GM12878 (cell line): ENCODE results near the gene SPATA16.

Experiments
- BCL11A ChIP-seq: IDR thresholded peaks from 2 replicates; pipeline ENCODE4 v1.6.1; 2011; ENCODE audit warnings: low read depth, low read length
- BHLHE40 ChIP-seq, 2 experiments: fragments of 450-650 bp in 1 of 2; IDR thresholded peaks; 2 replicates each; pipeline ENCODE4 v1.6.1; 2011 to 2017; ENCODE audit warnings: low read depth in 2 of 2, borderline replicate concordance in 1 of 2, improper control_type of control experiment in 1 of 2, low read length in 1 of 2, mild to moderate bottlenecking in 1 of 2
- CEBPB ChIP-seq, 2 experiments: fragments of 150-350 bp in 1 of 2; IDR thresholded peaks; 2 replicates each; pipeline ENCODE4 v1.6.1; 2012 to 2014; ENCODE audit warnings: low read depth in 2 of 2, low read length in 2 of 2, borderline replicate concordance in 1 of 2, inconsistent platforms in 1 of 2
- IKZF1 ChIP-seq: fragments of 450-650 bp; conservative IDR thresholded peaks from 2 replicates; pipeline ENCODE4 v1.6.1; 2017; ENCODE audit warnings: antibody characterized with exemption, mild to moderate bottlenecking
- IRF3 ChIP-seq: fragments of 450-650 bp; IDR thresholded peaks from 2 replicates; pipeline ENCODE4 v1.6.1; 2014; ENCODE audit warnings: mild to moderate bottlenecking
- MTA3 ChIP-seq: IDR thresholded peaks from 2 replicates; pipeline ENCODE4 v1.6.1; 2012; ENCODE audit warnings: low read length, inconsistent platforms, borderline replicate concordance
- POLR2A ChIP-seq: IDR thresholded peaks from 2 replicates; pipeline ENCODE4 v1.6.1; 2011; ENCODE audit warnings: low read depth, mild to moderate bottlenecking, low read length
- POLR2AphosphoS2 ChIP-seq: IDR thresholded peaks from 2 replicates; pipeline ENCODE4 v1.6.1; 2011; ENCODE audit warnings: low read depth, mild to moderate bottlenecking, low read length, improper control_type of control experiment, moderate library complexity
- RFX5 ChIP-seq: IDR thresholded peaks from 2 replicates; pipeline ENCODE4 v1.6.1; 2011; ENCODE audit warnings: low read depth, low read length, improper control_type of control experiment
- SREBF2 ChIP-seq: IDR thresholded peaks from 2 replicates; pipeline ENCODE4 v1.6.1; 2012; ENCODE audit warnings: mild to moderate bottlenecking, low read length
- TARDBP ChIP-seq: IDR thresholded peaks from 2 replicates; pipeline ENCODE4 v1.6.1; 2016; ENCODE audit warnings: borderline replicate concordance
- TF ChIP-seq, protein P1 (sequence below), 3 experiments: IDR thresholded peaks in 2 of 3; conservative IDR thresholded peaks in 1 of 3; 2 replicates each; pipeline ENCODE4 v1.5.1; 2011; ENCODE audit warnings: low read depth in 3 of 3, low read length in 3 of 3, mild to moderate bottlenecking in 3 of 3, control low read depth in 2 of 3, moderate library complexity in 2 of 3, inconsistent platforms in 1 of 3, mixed read lengths in 1 of 3; ENCODE audit not compliant: control insufficient read depth in 2 of 3, insufficient read depth in 1 of 3; ENCODE audit errors: extremely low read depth in 1 of 3
- TF ChIP-seq, protein P2 (sequence below): IDR thresholded peaks from 2 replicates; pipeline ENCODE4 v1.6.1; 2012; ENCODE audit warnings: mild to moderate bottlenecking, low read depth, low read length
- TF ChIP-seq, protein P3 (sequence below): IDR thresholded peaks from 2 replicates; pipeline ENCODE4 v1.6.1; 2012; ENCODE audit warnings: low read depth, low read length, improper control_type of control experiment

DNA sequence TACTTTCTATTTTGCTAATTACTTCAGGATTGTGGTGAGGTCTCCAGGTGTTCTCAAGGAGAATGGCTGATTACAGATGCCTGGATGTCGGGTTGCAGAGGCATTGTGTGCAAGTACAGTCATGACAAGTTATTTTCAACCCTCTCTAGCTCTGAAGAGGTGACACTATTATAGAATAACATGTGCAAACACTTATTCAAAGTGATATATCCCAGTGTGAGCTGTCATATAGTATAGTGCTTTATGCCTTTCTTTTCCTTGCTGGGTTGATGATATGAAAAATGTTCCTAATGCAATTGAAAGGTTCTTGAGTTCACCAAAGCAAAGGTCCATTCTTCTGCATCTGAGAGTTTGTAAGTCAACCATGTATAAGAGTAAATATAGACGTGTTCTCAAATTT, 167.2 kb downstream of the SPATA16 start:
- TF ChIP-seq BCL11A (no peak), POLR2A (no peak), SREBF2 (no peak), BHLHE40 (IDR thresholded peaks at IDR 0.05; ENCODE audit: borderline replicate concordance in 1 of 2, low read depth in 2 of 2, low read length in 1 of 2) (no peak), RFX5 (no peak), MTA3 (no peak), IKZF1 (no peak), CEBPB (IDR thresholded peaks at IDR 0.05; ENCODE audit: borderline replicate concordance in 1 of 2, low read depth in 2 of 2, low read length in 2 of 2) (no peak), IRF3 (no peak), POLR2AphosphoS2 (no peak), TARDBP (no peak)
- TF ChIP-seq, protein P1, sequence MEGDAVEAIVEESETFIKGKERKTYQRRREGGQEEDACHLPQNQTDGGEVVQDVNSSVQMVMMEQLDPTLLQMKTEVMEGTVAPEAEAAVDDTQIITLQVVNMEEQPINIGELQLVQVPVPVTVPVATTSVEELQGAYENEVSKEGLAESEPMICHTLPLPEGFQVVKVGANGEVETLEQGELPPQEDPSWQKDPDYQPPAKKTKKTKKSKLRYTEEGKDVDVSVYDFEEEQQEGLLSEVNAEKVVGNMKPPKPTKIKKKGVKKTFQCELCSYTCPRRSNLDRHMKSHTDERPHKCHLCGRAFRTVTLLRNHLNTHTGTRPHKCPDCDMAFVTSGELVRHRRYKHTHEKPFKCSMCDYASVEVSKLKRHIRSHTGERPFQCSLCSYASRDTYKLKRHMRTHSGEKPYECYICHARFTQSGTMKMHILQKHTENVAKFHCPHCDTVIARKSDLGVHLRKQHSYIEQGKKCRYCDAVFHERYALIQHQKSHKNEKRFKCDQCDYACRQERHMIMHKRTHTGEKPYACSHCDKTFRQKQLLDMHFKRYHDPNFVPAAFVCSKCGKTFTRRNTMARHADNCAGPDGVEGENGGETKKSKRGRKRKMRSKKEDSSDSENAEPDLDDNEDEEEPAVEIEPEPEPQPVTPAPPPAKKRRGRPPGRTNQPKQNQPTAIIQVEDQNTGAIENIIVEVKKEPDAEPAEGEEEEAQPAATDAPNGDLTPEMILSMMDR (IDR thresholded peaks at IDR 0.05 in 2 of 3, conservative IDR thresholded peaks at IDR 0.05 in 1 of 3; ENCODE audit: control insufficient read depth in 2 of 3, extremely low read depth in 1 of 3, insufficient read depth in 1 of 3, low read depth in 3 of 3, low read length in 3 of 3): no peak
- TF ChIP-seq, protein P2, sequence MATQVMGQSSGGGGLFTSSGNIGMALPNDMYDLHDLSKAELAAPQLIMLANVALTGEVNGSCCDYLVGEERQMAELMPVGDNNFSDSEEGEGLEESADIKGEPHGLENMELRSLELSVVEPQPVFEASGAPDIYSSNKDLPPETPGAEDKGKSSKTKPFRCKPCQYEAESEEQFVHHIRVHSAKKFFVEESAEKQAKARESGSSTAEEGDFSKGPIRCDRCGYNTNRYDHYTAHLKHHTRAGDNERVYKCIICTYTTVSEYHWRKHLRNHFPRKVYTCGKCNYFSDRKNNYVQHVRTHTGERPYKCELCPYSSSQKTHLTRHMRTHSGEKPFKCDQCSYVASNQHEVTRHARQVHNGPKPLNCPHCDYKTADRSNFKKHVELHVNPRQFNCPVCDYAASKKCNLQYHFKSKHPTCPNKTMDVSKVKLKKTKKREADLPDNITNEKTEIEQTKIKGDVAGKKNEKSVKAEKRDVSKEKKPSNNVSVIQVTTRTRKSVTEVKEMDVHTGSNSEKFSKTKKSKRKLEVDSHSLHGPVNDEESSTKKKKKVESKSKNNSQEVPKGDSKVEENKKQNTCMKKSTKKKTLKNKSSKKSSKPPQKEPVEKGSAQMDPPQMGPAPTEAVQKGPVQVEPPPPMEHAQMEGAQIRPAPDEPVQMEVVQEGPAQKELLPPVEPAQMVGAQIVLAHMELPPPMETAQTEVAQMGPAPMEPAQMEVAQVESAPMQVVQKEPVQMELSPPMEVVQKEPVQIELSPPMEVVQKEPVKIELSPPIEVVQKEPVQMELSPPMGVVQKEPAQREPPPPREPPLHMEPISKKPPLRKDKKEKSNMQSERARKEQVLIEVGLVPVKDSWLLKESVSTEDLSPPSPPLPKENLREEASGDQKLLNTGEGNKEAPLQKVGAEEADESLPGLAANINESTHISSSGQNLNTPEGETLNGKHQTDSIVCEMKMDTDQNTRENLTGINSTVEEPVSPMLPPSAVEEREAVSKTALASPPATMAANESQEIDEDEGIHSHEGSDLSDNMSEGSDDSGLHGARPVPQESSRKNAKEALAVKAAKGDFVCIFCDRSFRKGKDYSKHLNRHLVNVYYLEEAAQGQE: no peak
- TF ChIP-seq, protein P3, sequence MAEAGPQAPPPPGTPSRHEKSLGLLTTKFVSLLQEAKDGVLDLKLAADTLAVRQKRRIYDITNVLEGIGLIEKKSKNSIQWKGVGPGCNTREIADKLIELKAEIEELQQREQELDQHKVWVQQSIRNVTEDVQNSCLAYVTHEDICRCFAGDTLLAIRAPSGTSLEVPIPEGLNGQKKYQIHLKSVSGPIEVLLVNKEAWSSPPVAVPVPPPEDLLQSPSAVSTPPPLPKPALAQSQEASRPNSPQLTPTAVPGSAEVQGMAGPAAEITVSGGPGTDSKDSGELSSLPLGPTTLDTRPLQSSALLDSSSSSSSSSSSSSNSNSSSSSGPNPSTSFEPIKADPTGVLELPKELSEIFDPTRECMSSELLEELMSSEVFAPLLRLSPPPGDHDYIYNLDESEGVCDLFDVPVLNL: no peak
